NCI-H524 treated with DMSO at 0.1 percent for 48 hours (cell line): ENCODE data around the gene ATP10B.

Source experiments
- DNase-seq: peaks from one replicate; lab custom pipeline; 2025; lab: John Stamatoyannopoulos, UW

The ATP10B gene

GRCh38 chr5:160635663-160636062 lies 216.3 kb downstream of the ATP10B start:
- DNase-seq = no peak

- no peak for DNase-seq
Observed at GRCh38 chr5:160635046-160635445, 217.0 kb downstream of the ATP10B start.

- DNase-seq = peak; percentile 92
Observed at GRCh38 chr5:160629003-160629402, 223.0 kb downstream of the ATP10B start.

- DNase-seq = no peak
Observed at GRCh38 chr5:160628619-160628968, 223.4 kb downstream of the ATP10B start.

GRCh38 chr5:160627921-160628618 lies 223.9 kb downstream of the ATP10B start:
- no peak for DNase-seq

- no peak for DNase-seq
Observed at GRCh38 chr5:160626322-160626721, 225.7 kb downstream of the ATP10B start.

GRCh38 chr5:160621526-160621925 lies 230.5 kb downstream of the ATP10B start:
- no peak for DNase-seq

- DNase-seq = no peak
Observed at GRCh38 chr5:160620401-160620800, 231.6 kb downstream of the ATP10B start.

- DNase-seq = no peak
Observed at GRCh38 chr5:160619381-160619780, 232.6 kb downstream of the ATP10B start.

- no peak for DNase-seq
Observed at GRCh38 chr5:160618286-160618685, 233.7 kb downstream of the ATP10B start.

- DNase-seq = no peak
Observed at GRCh38 chr5:160616712-160617497, 235.1 kb downstream of the ATP10B start.

GRCh38 chr5:160614136-160614535 lies 237.9 kb downstream of the ATP10B start:
- no peak for DNase-seq

GRCh38 chr5:160605266-160605665 lies 246.7 kb downstream of the ATP10B start:
- DNase-seq = no peak

- DNase-seq = no peak
Observed at GRCh38 chr5:160604484-160604883, 247.5 kb downstream of the ATP10B start.

GRCh38 chr5:160602744-160603143 lies 249.3 kb downstream of the ATP10B start:
- DNase-seq = no peak

- DNase-seq = no peak
Observed at GRCh38 chr5:160601046-160601445, 251.0 kb downstream of the ATP10B start.

- DNase-seq = no peak
Observed at GRCh38 chr5:160573318-160573717, 278.7 kb downstream of the ATP10B start.

- no peak for DNase-seq
Observed at GRCh38 chr5:160567031-160567705, 284.8 kb downstream of the ATP10B start.

GRCh38 chr5:160565376-160565775 lies 286.6 kb downstream of the ATP10B start:
- DNase-seq = no peak

- no peak for DNase-seq
Observed at GRCh38 chr5:160556846-160557245, 295.2 kb downstream of the ATP10B start.

GRCh38 chr5:160555971-160556631 lies 295.9 kb downstream of the ATP10B start:
- no peak for DNase-seq

- no peak for DNase-seq
Observed at GRCh38 chr5:160555581-160555970, 296.4 kb downstream of the ATP10B start.

- DNase-seq = no peak
Observed at GRCh38 chr5:160550075-160550474, 301.9 kb downstream of the ATP10B start.
